Sigmoid colon (tissue), 7 donors: ENCODE data around the gene SOHLH2. TPM values are rescaled to one million over a fixed set of nuclear protein-coding genes. Genes with fewer than 3 reads are reported as not detected.

ENCODE experiments used
- DNase-seq: peaks from one replicate; pipeline ENCODE4 v3.0.0-alpha.2; 2019
- H3K27ac ChIP-seq, 4 donors: fragments of 200-600 bp; sonication (generic); one replicate each; pipeline ENCODE4 v1.5.1; 2016 to 2019; ENCODE audit warnings: mild to moderate bottlenecking in 1 of 4
- H3K27me3 ChIP-seq, 3 donors: fragments of 200-600 bp; sonication (generic); one replicate each; pipeline ENCODE4 v1.5.1; 2019; ENCODE audit warnings: mild to moderate bottlenecking in 1 of 3
- H3K36me3 ChIP-seq, 4 donors: fragments of 200-600 bp; sonication (generic); one replicate each; pipeline ENCODE4 v1.5.1; 2016 to 2019
- H3K4me1 ChIP-seq, 4 donors: fragments of 200-600 bp; sonication (generic); one replicate each; pipeline ENCODE4 v1.5.1; 2017 to 2019
- H3K4me3 ChIP-seq, 4 donors: fragments of 200-600 bp; sonication (generic); one replicate each; pipeline ENCODE4 v1.5.1; 2017 to 2019; ENCODE audit warnings: mild to moderate bottlenecking in 2 of 4, moderate library complexity in 1 of 4
- H3K9me3 ChIP-seq, 4 donors: fragments of 200-600 bp in 3 of 4; sonication (generic) in 3 of 4; one replicate each; pipeline versions ENCODE4 v1.5.1 to v1.6.1; 2013 to 2019
- CTCF ChIP-seq, 4 experiments: fragments of 450-650 bp in 3 of 4; fragments of 200-600 bp in 1 of 4; IDR thresholded peaks; one replicate each; pipeline ENCODE4 v1.5.1; 2016 to 2019; ENCODE audit warnings: antibody characterized with exemption in 4 of 4, mild to moderate bottlenecking in 3 of 4, moderate library complexity in 2 of 4
- EP300 ChIP-seq, 4 donors: sonication (generic); formaldehyde crosslinking; IDR thresholded peaks; one replicate each; pipeline ENCODE4 v1.6.1; 2017; ENCODE audit warnings: antibody characterized with exemption in 4 of 4
- POLR2A ChIP-seq, 2 donors: fragments of 450-650 bp; IDR thresholded peaks; one replicate each; pipeline ENCODE4 v1.6.1; 2016; ENCODE audit warnings: antibody characterized with exemption in 2 of 2, mild to moderate bottlenecking in 2 of 2, moderate library complexity in 2 of 2
- POLR2AphosphoS5 ChIP-seq, 4 donors: sonication (generic); formaldehyde crosslinking; IDR thresholded peaks; one replicate each; pipeline ENCODE4 v1.6.1; 2017; ENCODE audit warnings: antibody characterized with exemption in 4 of 4
- WGBS, 2 donors: extraction: QIAGEN DNeasy Blood & Tissue Kit; methylation state at CpG; one replicate each; pipeline ENCODE4 v1.1.7; 2013; 5-methylcytosine and 5-hydroxymethylcytosine counted together
- intact Hi-C: fragments of 100-400 bp; cut with DNase I; formaldehyde crosslinking; loops from one replicate; pipeline ENCODE4 v1.15.1; 2023
- polyA plus RNA-seq, 3 donors: library from polyadenylated mRNA; stranded (reverse); fragments of 200-250 nt; gene quantifications; one replicate each; pipeline ENCODE4 v1.2.3, GENCODE V29; 2013
- total RNA-seq, 4 donors: library from RNA; depleted of rRNA; stranded (reverse); fragments of >200 nt; gene quantifications; one replicate each; pipeline ENCODE4 v1.1.0, GENCODE V29; 2016
- donor health status: healthy with polysubstance abuse.
- donor health status: Bipolar disorder and iron deficiency.
- donor health status: healthy.

The SOHLH2 gene
- total and polyA plus RNA-seq, 7 donors = 0.06 to 6.1 (median 1.3) TPM; not detected in 3

- no peaks in the 10 kb centered on the region for H3K36me3 ChIP-seq
- H3K27me3 ChIP-seq = no peaks in the 10 kb centered on the region
- no peak for DNase-seq
- H3K9me3 ChIP-seq = no peaks in the 10 kb centered on the region
- no peak overlapping the region for H3K4me3 ChIP-seq
- no peak overlapping the region for H3K27ac ChIP-seq
- H3K4me1 ChIP-seq = peaks cover 0 to 10% (median 7%) of the 10 kb centered on the region in 4 donors
- intact Hi-C loops = no loop called here
- 12 to 36% methylated on average over 1 of the region's 1 CpG for WGBS, 2 donors
- TF ChIP-seq POLR2A (IDR thresholded peaks at IDR 0.05) (no peak), POLR2AphosphoS5 (IDR thresholded peaks at IDR 0.05) (no peak), CTCF (IDR thresholded peaks at IDR 0.05) (no peak)
Measured at GRCh38 chr13:36134632-36135031, 79.7 kb downstream of the SOHLH2 start.

GRCh38 chr13:36133950-36134626 is 80.3 kb downstream of the SOHLH2 start:
- Histone ChIP-seq H3K36me3 (no peaks in the 10 kb centered on the region), H3K4me3 (no peak overlapping the region), H3K27ac (no peak overlapping the region), H3K4me1 (peaks cover 0 to 10% (median 7%) of the 10 kb centered on the region in 4 donors), H3K9me3 (no peaks in the 10 kb centered on the region), H3K27me3 (no peaks in the 10 kb centered on the region)
- TF ChIP-seq CTCF (IDR thresholded peaks at IDR 0.05) (no peak), POLR2AphosphoS5 (IDR thresholded peaks at IDR 0.05) (no peak), EP300 (IDR thresholded peaks at IDR 0.05) (no peak), POLR2A (IDR thresholded peaks at IDR 0.05) (no peak)
- 75 to 78% methylated on average over 5 of the region's 5 CpGs for WGBS, 2 donors
- intact Hi-C loops = no loop called here
- DNase-seq = no peak

- H3K4me3 ChIP-seq = no peak overlapping the region
- H3K27ac ChIP-seq = peak overlapping the region in 1 of 4 donors; percentile 55
- no peak for DNase-seq
- H3K36me3 ChIP-seq = no peaks in the 10 kb centered on the region
- 89 to 94% methylated on average over 1 of the region's 1 CpG for WGBS, 2 donors
- no peaks in the 10 kb centered on the region for H3K9me3 ChIP-seq
- TF ChIP-seq EP300 (IDR thresholded peaks at IDR 0.05) = no peak
- TF ChIP-seq CTCF (IDR thresholded peaks at IDR 0.05) = no peak
- no peak for TF ChIP-seq POLR2AphosphoS5 (IDR thresholded peaks at IDR 0.05)
- TF ChIP-seq POLR2A (IDR thresholded peaks at IDR 0.05) = no peak
- H3K4me1 ChIP-seq = peaks cover 0 to 10% (median 7%) of the 10 kb centered on the region in 4 donors
- H3K27me3 ChIP-seq = no peaks in the 10 kb centered on the region
- intact Hi-C loops = no loop called here
Measured at GRCh38 chr13:36132376-36132775, 82.0 kb downstream of the SOHLH2 start.

- TF ChIP-seq POLR2AphosphoS5 (IDR thresholded peaks at IDR 0.05) (peak in 1 of 4 donors; percentile 21), POLR2A (IDR thresholded peaks at IDR 0.05) (no peak), EP300 (IDR thresholded peaks at IDR 0.05) (no peak), CTCF (IDR thresholded peaks at IDR 0.05) (no peak)
- H3K9me3 ChIP-seq = no peaks in the 10 kb centered on the region
- no peaks in the 10 kb centered on the region for H3K36me3 ChIP-seq
- peak; percentile 85 for DNase-seq
- peak overlapping the region; percentile 46 to 59 (median 54) for H3K27ac ChIP-seq
- WGBS, 2 donors = 71 to 76% methylated on average over 5 of the region's 5 CpGs
- H3K27me3 ChIP-seq = no peaks in the 10 kb centered on the region
- H3K4me1 ChIP-seq = peaks cover 0 to 10% (median 7%) of the 10 kb centered on the region in 4 donors
- intact Hi-C loops = no loop called here
- H3K4me3 ChIP-seq = peak overlapping the region in 3 of 4 donors; percentile 54 to 68 (median 62)
Measured at GRCh38 chr13:36131931-36132297, 82.4 kb downstream of the SOHLH2 start.
